ENCODE results near the gene BCR. TPM values are rescaled to one million over a fixed set of nuclear protein-coding genes. Genes with fewer than 3 reads are reported as not detected.

BCR gene
- total RNA-seq, 2 experiments from 2014 or later = 60.0 to 64.8 TPM

DNA sequence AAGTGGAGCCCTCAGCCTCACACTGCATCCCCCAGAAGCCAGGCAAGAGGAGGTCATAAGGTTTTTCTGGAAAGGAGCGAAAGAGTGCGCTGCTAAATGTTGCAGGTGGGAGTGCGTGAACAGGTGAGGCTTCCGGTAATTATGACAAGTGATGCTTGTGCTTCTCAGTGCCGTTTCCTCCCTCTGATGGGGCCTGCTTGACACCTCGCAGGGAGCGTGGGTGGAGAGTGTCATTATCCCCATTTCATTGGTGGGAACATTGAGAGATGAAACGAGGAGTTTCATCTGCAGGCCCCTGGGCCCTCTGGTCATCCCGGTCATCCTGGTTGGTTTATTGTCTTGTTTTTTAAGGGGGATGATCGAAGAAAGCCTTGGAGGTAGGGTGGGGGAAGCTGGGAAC is 57.5 kb downstream of the BCR start:
- H3K27ac Mint-ChIP-seq = peak overlapping the region; percentile 80
- H3K4me3 ChIP-seq (ENCODE audit: low read length) = no peak overlapping the region
- DNase-seq = peak in 4 of 14 experiments; percentile 45 to 65 (median 46)
- peaks cover 75% of the 10 kb centered on the region for H3K4me1 Mint-ChIP-seq (ENCODE audit: low read depth)
- TF ChIP-seq, protein P1, sequence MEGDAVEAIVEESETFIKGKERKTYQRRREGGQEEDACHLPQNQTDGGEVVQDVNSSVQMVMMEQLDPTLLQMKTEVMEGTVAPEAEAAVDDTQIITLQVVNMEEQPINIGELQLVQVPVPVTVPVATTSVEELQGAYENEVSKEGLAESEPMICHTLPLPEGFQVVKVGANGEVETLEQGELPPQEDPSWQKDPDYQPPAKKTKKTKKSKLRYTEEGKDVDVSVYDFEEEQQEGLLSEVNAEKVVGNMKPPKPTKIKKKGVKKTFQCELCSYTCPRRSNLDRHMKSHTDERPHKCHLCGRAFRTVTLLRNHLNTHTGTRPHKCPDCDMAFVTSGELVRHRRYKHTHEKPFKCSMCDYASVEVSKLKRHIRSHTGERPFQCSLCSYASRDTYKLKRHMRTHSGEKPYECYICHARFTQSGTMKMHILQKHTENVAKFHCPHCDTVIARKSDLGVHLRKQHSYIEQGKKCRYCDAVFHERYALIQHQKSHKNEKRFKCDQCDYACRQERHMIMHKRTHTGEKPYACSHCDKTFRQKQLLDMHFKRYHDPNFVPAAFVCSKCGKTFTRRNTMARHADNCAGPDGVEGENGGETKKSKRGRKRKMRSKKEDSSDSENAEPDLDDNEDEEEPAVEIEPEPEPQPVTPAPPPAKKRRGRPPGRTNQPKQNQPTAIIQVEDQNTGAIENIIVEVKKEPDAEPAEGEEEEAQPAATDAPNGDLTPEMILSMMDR (IDR thresholded peaks at IDR 0.05) = no peak
- H3K36me3 Mint-ChIP-seq (ENCODE audit: low read depth) = peaks cover 5% of the 10 kb centered on the region
- peak; percentile 58 for ATAC-seq (ENCODE audit: poor library complexity)
- no peaks in the 10 kb centered on the region for H3K9me3 Mint-ChIP-seq
- ChIA-PET POLR2A (interaction anchor here (1.8 kb wide), 1 partner anchor 11 kb away, joined by 8 read pairs; no protein-coding TSS in a partner anchor), CTCF (no interaction called here)
- peak overlapping the region; percentile 38 for H3K4me3 Mint-ChIP-seq
- H3K9me3 ChIP-seq (ENCODE audit: control insufficient read depth in 1 of 2, insufficient read depth in 1 of 2, low read length in 2 of 2) = peaks cover 0 to 7% of the 10 kb centered on the region in 2 experiments
- intact Hi-C loops (cut with DNase I, micrococcal nuclease) = no loop called here
- no peaks in the 10 kb centered on the region for H3K36me3 ChIP-seq (ENCODE audit: insufficient read depth, low read length)
- H3K4me1 ChIP-seq (ENCODE audit: insufficient read depth, low read length) = peaks cover 85% of the 10 kb centered on the region
- peak overlapping the region in 1 of 2 donors; percentile 11 for H3K27ac ChIP-seq (ENCODE audit: low read depth in 1 of 2, low read length in 2 of 2)
- H3K27me3 Mint-ChIP-seq = no peaks in the 10 kb centered on the region
- no peaks in the 10 kb centered on the region for H3K27me3 ChIP-seq (ENCODE audit: control insufficient read depth in 1 of 2, insufficient read depth in 2 of 2, low read length in 2 of 2)

DNA sequence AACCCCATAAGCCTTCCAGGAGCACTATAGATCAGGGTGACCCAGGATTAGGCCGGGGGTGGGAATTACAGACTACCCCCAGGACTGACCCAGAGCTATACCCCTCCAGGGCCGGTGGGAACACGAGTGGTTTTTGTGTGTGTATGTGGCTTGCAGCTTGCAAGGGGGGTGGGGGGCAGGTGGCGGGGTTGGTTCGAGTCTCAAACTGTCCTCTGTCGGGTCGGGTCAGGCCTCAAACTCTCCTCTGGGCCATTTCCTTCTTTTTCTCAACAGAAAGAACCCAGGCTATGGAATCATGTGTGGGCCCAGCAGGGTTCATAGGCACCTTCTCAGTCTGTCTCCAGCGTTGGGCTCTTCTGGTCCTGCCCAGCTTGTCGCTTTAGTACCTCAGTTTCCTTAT is 58.4 kb downstream of the BCR start:
- Histone ChIP-seq H3K4me3 (ENCODE audit: low read length) (no peak overlapping the region), H3K36me3 (ENCODE audit: insufficient read depth, low read length) (no peaks in the 10 kb centered on the region), H3K4me1 (ENCODE audit: insufficient read depth, low read length) (peaks cover 85% of the 10 kb centered on the region), H3K9me3 (ENCODE audit: control insufficient read depth in 1 of 2, insufficient read depth in 1 of 2, low read length in 2 of 2) (peaks cover 0 to 7% of the 10 kb centered on the region in 2 experiments), H3K27ac (ENCODE audit: low read depth in 1 of 2, low read length in 2 of 2) (no peak overlapping the region), H3K27me3 (ENCODE audit: control insufficient read depth in 1 of 2, insufficient read depth in 2 of 2, low read length in 2 of 2) (no peaks in the 10 kb centered on the region)
- no peaks in the 10 kb centered on the region for H3K9me3 Mint-ChIP-seq
- DNase-seq = no peak
- TF ChIP-seq, protein P1 (IDR thresholded peaks at IDR 0.05) = no peak
- no peaks in the 10 kb centered on the region for H3K27me3 Mint-ChIP-seq
- H3K4me1 Mint-ChIP-seq (ENCODE audit: low read depth) = peaks cover 80% of the 10 kb centered on the region
- intact Hi-C loops (cut with DNase I, micrococcal nuclease) = no loop called here
- no peak overlapping the region for H3K4me3 Mint-ChIP-seq
- no peaks in the 10 kb centered on the region for H3K36me3 Mint-ChIP-seq (ENCODE audit: low read depth)
- ATAC-seq (ENCODE audit: poor library complexity) = no peak
- ChIA-PET POLR2A (interaction anchor here (1.8 kb wide), 1 partner anchor 12 kb away, joined by 8 read pairs; no protein-coding TSS in a partner anchor), CTCF (no interaction called here)
- peak overlapping the region; percentile 80 for H3K27ac Mint-ChIP-seq

DNA sequence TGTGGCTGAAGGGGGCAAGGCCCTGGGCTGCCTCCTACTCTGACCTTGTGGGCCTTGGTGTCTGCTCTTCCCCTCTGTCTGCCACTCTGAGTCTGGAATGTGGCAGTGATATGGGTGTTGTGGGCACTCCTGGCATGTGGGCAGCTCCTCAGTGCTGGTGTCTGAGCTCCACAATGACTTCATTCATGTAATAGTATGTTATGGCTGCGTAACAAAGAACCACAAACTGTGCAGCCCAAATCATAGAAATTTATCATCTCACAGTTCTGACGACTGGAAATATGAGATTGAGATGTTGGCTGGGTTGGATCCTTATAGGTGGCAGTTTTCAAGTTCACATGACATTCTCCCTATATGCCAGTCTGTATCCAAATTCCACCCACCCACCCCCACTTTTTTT is 59.1 kb downstream of the BCR start:
- TF ChIP-seq, protein P1 (IDR thresholded peaks at IDR 0.05) = no peak
- H3K4me1 Mint-ChIP-seq (ENCODE audit: low read depth) = peaks cover 81% of the 10 kb centered on the region
- Histone ChIP-seq H3K4me1 (ENCODE audit: insufficient read depth, low read length) (peaks cover 85% of the 10 kb centered on the region), H3K27me3 (ENCODE audit: control insufficient read depth in 1 of 2, insufficient read depth in 2 of 2, low read length in 2 of 2) (no peaks in the 10 kb centered on the region), H3K36me3 (ENCODE audit: insufficient read depth, low read length) (no peaks in the 10 kb centered on the region), H3K9me3 (ENCODE audit: control insufficient read depth in 1 of 2, insufficient read depth in 1 of 2, low read length in 2 of 2) (peaks cover 0 to 7% of the 10 kb centered on the region in 2 experiments), H3K4me3 (ENCODE audit: low read length) (no peak overlapping the region), H3K27ac (ENCODE audit: low read depth in 1 of 2, low read length in 2 of 2) (no peak overlapping the region)
- no peak for DNase-seq
- ChIA-PET CTCF (no interaction called here), POLR2A (no interaction called here)
- no peaks in the 10 kb centered on the region for H3K9me3 Mint-ChIP-seq
- no peaks in the 10 kb centered on the region for H3K27me3 Mint-ChIP-seq
- no peaks in the 10 kb centered on the region for H3K36me3 Mint-ChIP-seq (ENCODE audit: low read depth)
- intact Hi-C loops (cut with DNase I, micrococcal nuclease) = no loop called here
- no peak overlapping the region for H3K4me3 Mint-ChIP-seq
- H3K27ac Mint-ChIP-seq = no peak overlapping the region
- ATAC-seq (ENCODE audit: poor library complexity) = no peak
